Activated naive CD4-positive, alpha-beta T cell treated with anti-CD3 and anti-CD28 coated beads for 36 hours (primary cell): Measurements from ENCODE around the gene TIGD7. TPM values are rescaled to one million over a fixed set of nuclear protein-coding genes. Genes with fewer than 3 reads are reported as not detected.

ENCODE experiments used
- CTCF ChIA-PET: fragments of 350-600 bp; sonication (Branson Sonifier 250); formaldehyde crosslinking; loops from one replicate; lab custom pipeline; 2021; ENCODE audit warnings: antibody characterized with exemption; lab: Charles Lee
- DNase-seq: peaks from one replicate; pipeline ENCODE4 v3.0.0-alpha.2; 2020
- H3K27ac Mint-ChIP-seq: one replicate; pipeline ENCODE4 v1.8.0; 2021; ENCODE audit warnings: mild to moderate bottlenecking, mixed read lengths
- H3K27me3 Mint-ChIP-seq: one replicate; pipeline ENCODE4 v1.8.0; 2021; ENCODE audit warnings: low read depth, mixed read lengths
- H3K36me3 Mint-ChIP-seq: one replicate; pipeline ENCODE4 v1.8.0; 2021; ENCODE audit warnings: low read depth, mixed read lengths
- H3K4me1 Mint-ChIP-seq: one replicate; pipeline ENCODE4 v1.8.0; 2021; ENCODE audit warnings: low read depth, mixed read lengths
- H3K4me3 Mint-ChIP-seq: one replicate; pipeline ENCODE4 v1.8.0; 2021; ENCODE audit warnings: mild to moderate bottlenecking, moderate library complexity, mixed read lengths
- H3K9me3 Mint-ChIP-seq: one replicate; pipeline ENCODE4 v1.8.0; 2021; ENCODE audit warnings: mixed read lengths
- intact Hi-C: fragments of 100-400 bp; cut with micrococcal nuclease; formaldehyde crosslinking; loops from one replicate; pipeline ENCODE4 v1.15.1; 2023
- total RNA-seq, 2 experiments: library from RNA; stranded (reverse); gene quantifications; one replicate each; pipeline ENCODE4 v1.2.3, GENCODE V29; 2021

TIGD7 gene, protein sequence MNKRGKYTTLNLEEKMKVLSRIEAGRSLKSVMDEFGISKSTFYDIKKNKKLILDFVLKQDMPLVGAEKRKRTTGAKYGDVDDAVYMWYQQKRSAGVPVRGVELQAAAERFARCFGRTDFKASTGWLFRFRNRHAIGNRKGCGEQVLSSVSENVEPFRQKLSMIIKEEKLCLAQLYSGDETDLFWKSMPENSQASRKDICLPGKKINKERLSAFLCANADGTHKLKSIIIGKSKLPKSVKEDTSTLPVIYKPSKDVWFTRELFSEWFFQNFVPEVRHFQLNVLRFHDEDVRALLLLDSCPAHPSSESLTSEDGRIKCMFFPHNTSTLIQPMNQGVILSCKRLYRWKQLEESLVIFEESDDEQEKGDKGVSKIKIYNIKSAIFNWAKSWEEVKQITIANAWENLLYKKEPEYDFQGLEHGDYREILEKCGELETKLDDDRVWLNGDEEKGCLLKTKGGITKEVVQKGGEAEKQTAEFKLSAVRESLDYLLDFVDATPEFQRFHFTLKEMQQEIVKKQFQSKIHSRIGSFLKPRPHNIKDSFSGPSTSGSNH
- 1 to 10 TPM; 3.8 to 4.1 TPM for total RNA-seq

DNA sequence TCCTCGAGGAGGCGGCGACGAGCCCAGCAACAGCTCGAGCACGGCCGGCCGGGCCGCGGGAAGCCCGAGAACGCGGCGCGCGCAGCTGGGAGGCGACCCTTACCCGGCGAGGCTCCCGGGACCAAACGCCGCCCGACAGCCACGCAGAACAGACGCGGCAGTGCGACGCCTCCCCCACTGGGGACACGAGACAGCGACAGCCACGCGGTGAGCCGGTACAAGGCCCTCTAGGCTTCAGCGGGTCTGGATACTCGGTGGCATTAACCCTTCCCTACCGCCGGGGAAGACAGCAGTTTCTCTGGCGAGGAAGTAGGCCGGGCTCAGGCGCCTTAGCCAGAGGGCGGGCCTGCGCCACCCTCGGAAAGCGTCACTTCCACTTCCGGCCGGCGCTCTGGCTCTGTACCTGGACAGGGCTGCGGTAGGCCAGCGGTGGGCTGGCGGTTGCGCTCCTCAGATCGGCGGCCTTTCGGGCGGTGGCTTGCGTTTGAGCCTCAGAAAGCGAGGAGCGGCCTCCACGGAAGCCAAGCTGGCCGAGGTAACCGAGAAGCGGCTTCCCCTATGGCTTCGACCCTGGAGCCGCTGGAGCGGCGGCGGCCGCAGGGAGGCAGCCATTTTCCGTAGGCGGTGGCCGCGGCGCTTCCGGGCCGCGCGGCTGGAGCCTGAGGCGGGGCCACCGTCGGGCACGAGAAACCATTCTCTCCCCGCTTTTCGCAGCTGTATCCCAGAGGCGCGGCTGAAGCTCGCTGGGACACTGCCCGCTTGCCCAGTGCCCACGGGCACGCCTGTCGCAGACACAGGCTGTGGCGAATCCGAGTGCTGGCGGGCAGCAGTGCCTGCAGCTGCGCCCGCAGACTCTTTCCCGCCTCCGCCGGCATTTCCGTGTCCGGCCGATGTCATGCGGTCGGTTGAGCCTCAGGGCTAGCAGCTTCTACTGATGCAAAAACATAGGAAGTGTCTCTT lies at the start of gene TIGD7, which contains the start of gene ZNF75A:
TIGD7 (minus strand) TSS at position 322 of the 960 bp plus-strand sequence. CDS start 4,816 bp downstream, outside the sequence.
ZNF75A (plus strand) TSS at position 389 of the 960 bp plus-strand sequence. CDS start 2,932 bp downstream, outside the sequence.
- Mint-ChIP-seq H3K4me3 (peak within 1 kb of the TSS; percentile 79), H3K27me3 (no peaks in the 10 kb centered on the region), H3K4me1 (peaks cover 21% of the 10 kb centered on the region), H3K9me3 (peaks cover 45% of the 10 kb centered on the region), H3K36me3 (peaks cover 76% of the 10 kb centered on the region), H3K27ac (peak within 1 kb of the TSS; percentile 77)
- CTCF ChIA-PET: interaction anchor here (1.2 to 1.8 kb wide), 2 partner anchors 21 to 38 kb away, joined by 4 to 5 read pairs; no protein-coding TSS in a partner anchor
- peak; percentile 84 for DNase-seq
- intact Hi-C loops: loop anchor here (1.0 to 5.0 kb wide), 7 partner anchors 22 to 152 kb away; partner anchors contain the start of genes ZNF200 and ZNF263

DNA sequence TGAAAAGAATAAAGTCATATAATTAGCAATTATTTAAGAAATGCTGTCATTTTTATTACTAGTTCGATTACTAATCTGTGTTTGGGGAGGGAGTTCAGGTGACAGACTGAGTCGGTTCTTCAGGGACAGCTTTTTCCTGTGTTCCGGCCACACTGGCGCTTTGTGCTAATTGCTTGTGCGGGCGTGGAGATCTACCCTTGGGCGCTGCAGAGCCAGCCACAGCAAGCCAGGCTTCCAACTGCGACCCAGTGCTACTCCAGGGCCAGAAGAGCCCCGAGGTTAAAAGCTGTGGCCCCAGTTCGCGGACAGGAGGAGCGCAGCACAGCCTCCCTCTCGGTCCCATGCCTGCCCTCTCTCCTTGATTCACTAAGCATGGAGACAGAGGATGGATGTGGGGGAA lies 43.9 kb upstream of the TIGD7 start:
- Mint-ChIP-seq H3K4me1 (no peaks in the 10 kb centered on the region), H3K36me3 (no peaks in the 10 kb centered on the region), H3K9me3 (peaks cover 2% of the 10 kb centered on the region), H3K27me3 (no peaks in the 10 kb centered on the region), H3K27ac (no peak overlapping the region), H3K4me3 (no peak overlapping the region)
- CTCF ChIA-PET: no interaction called here
- DNase-seq: no peak
- intact Hi-C loops: no loop called here

DNA sequence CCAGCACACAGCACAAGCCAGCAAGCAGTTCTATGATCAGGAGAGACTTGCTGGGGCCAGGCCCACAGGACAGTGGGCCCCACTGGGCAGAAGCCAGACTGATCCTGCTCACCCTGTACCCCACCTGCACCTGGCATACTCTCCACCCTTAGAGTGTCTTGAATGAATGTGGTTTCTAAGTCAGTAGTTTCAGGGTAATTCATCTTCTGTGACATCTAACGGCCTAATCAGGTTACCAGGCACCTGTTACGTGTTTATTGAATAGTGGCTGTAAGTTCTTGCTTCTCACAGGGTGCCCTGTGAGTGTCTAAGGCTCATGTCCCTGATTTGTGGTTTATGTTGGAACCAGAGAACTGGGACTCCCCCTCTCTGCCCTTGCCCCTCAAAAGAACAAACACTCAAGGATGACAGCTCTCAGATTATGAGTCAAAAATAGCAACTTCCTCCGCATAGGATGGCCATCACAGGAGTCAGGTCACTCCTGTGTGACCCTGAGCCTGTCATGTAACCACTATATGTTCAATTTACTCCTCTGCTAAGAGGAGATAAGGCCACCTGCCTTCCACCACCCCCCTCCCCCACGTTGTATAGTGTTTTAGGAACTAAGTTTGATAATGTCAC lies 43.4 kb upstream of the TIGD7 start:
- CTCF ChIA-PET: no interaction called here
- Mint-ChIP-seq H3K27me3 (no peaks in the 10 kb centered on the region), H3K4me3 (no peak overlapping the region), H3K4me1 (no peaks in the 10 kb centered on the region), H3K27ac (no peak overlapping the region), H3K9me3 (peaks cover 2% of the 10 kb centered on the region), H3K36me3 (no peaks in the 10 kb centered on the region)
- intact Hi-C loops: no loop called here
- DNase-seq: no peak

DNA sequence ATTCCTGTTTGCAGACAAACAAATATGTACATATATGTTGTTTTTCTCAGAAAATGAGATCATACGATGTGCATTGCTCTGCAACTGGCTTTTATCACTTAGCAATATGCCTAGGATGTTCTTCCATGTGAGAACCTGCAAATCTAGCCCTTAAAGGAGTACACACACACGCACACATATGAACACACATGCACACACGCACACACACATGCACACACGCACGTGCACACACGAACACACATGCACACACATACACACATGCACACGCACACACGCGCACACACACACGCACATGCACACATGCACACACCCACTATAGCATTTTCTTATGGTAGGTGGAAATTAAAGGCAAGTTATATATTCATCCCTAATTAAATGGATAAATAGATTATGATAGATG lies 42.4 kb upstream of the TIGD7 start:
- no peaks in the 10 kb centered on the region for H3K36me3 Mint-ChIP-seq
- H3K27ac Mint-ChIP-seq: no peak overlapping the region
- intact Hi-C loops: no loop called here
- peaks cover 2% of the 10 kb centered on the region for H3K9me3 Mint-ChIP-seq
- H3K27me3 Mint-ChIP-seq: no peaks in the 10 kb centered on the region
- CTCF ChIA-PET: no interaction called here
- no peaks in the 10 kb centered on the region for H3K4me1 Mint-ChIP-seq
- no peak overlapping the region for H3K4me3 Mint-ChIP-seq
- no peak for DNase-seq

DNA sequence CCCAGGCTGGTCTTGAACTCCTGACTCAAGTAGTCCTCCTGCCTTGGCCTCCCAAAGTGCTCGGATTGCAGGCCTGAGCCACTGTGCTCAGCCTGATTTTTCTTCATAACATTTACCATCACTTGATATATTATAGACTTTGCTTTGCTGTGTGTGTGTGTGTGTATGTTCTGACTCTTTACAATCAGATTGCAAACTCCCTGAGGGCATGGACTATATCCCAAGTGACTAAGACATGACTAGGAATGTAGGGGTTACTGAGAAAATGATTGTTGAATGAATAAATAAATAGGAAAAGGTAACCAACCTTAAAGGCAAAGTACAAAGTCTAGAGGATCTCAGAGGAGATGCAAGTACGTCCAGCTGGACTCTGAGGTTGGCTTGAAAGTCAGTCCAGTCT lies 40.8 kb upstream of the TIGD7 start:
- Mint-ChIP-seq H3K36me3 (no peaks in the 10 kb centered on the region), H3K27ac (no peak overlapping the region), H3K4me3 (no peak overlapping the region), H3K4me1 (no peaks in the 10 kb centered on the region), H3K9me3 (peaks cover 2% of the 10 kb centered on the region), H3K27me3 (no peaks in the 10 kb centered on the region)
- CTCF ChIA-PET: no interaction called here
- DNase-seq: no peak
- intact Hi-C loops: no loop called here

DNA sequence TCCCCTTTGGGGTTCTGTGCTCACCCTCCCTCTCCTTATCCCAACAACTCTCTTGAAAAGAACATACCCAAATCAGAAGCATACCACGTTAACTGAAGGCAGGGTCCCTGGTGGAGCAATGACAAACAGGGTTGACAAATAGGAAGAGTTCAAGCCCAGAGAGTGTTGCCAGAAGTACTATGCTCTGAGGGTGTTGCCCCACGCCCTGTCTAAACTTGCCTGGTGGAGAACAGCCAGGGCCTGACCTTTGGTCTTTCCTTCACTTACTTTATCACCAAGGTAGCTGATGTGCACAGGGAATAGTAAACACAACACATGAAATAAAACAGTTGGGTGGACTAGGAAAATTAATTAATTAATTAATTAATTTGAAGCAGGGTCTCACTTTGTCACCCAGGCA lies 23.4 kb upstream of the TIGD7 start:
- Mint-ChIP-seq H3K36me3 (peaks cover 1% of the 10 kb centered on the region), H3K4me3 (no peak overlapping the region), H3K4me1 (no peaks in the 10 kb centered on the region), H3K9me3 (peaks cover 23% of the 10 kb centered on the region), H3K27ac (no peak overlapping the region), H3K27me3 (no peaks in the 10 kb centered on the region)
- no peak for DNase-seq
- CTCF ChIA-PET: interaction anchor here (0.6 kb wide), 1 partner anchor 868 kb away, joined by 3 read pairs; no protein-coding TSS in a partner anchor
- intact Hi-C loops: no loop called here

DNA sequence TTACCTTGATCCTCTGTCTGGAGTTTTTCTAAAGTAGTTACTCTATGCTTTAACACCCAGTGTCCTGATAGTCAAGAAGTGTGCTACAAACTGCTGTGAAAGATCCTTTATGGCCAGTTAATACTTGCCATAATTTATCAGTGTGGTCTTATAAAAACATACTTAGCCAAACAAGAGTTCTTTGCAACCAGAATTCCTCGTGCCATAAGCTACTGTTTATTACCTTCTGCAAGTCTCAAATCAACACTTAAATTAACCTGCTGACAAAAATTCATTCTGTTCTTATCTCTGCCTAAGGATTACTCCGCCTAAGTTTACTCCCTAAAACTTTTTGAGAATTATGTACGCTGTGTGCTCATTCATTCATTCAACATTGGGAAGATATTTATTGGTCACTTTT lies 22.9 kb upstream of the TIGD7 start:
- Mint-ChIP-seq H3K4me1 (no peaks in the 10 kb centered on the region), H3K36me3 (peaks cover 1% of the 10 kb centered on the region), H3K9me3 (peaks cover 23% of the 10 kb centered on the region), H3K27ac (no peak overlapping the region), H3K27me3 (no peaks in the 10 kb centered on the region), H3K4me3 (no peak overlapping the region)
- intact Hi-C loops: no loop called here
- CTCF ChIA-PET: interaction anchor here (0.6 kb wide), 1 partner anchor 868 kb away, joined by 3 read pairs; no protein-coding TSS in a partner anchor
- DNase-seq: no peak

DNA sequence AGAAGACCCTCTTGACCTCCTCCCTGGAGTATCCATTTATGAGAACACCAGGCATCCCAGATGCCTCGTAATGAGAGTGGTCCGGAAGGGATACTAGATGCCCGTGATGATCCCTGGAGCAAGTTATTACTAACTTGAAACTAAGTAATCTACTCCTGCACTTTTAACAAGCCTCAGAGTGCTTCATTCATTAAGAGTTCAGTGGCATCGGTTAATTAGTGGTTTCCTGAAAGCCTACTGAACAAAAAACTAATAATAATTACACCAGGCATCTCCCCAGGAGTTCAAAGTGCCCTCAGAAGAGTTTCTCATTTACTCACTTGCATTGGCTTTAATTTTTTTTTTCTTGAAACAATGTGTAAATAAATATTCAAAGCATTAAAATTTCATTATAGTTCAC lies 22.3 kb upstream of the TIGD7 start:
- DNase-seq: no peak
- intact Hi-C loops: no loop called here
- CTCF ChIA-PET: no interaction called here

DNA sequence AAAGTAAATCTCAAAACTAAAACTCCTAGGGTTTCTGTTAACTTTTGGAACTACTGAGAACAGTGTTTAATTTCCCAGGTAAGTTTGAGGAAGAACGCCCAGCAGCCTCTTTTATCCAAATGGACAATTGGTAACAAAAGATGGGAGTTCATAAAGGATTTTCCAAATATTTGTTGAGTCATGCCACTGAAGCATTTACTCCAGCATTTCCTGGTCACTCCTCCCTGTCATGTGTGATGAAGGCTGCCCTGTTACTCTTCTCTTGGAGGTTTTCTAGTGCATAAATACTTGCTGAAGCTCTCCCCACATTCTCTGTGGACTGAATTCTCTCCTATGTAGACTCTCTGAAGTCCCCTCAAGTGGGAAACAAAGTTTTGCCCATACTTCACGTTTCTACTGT lies 16.6 kb upstream of the TIGD7 start:
- CTCF ChIA-PET: interaction anchor here (0.7 kb wide), 1 partner anchor 88 kb away, joined by 5 read pairs; no protein-coding TSS in a partner anchor
- H3K36me3 Mint-ChIP-seq: peaks cover 29% of the 10 kb centered on the region
- intact Hi-C loops: no loop called here

More for the DNA sequence above, 22.3 kb upstream of the TIGD7 start:
- Mint-ChIP-seq H3K27ac (no peak overlapping the region), H3K4me1 (no peaks in the 10 kb centered on the region), H3K27me3 (no peaks in the 10 kb centered on the region), H3K9me3 (peaks cover 20% of the 10 kb centered on the region), H3K4me3 (no peak overlapping the region), H3K36me3 (peaks cover 1% of the 10 kb centered on the region)

DNA sequence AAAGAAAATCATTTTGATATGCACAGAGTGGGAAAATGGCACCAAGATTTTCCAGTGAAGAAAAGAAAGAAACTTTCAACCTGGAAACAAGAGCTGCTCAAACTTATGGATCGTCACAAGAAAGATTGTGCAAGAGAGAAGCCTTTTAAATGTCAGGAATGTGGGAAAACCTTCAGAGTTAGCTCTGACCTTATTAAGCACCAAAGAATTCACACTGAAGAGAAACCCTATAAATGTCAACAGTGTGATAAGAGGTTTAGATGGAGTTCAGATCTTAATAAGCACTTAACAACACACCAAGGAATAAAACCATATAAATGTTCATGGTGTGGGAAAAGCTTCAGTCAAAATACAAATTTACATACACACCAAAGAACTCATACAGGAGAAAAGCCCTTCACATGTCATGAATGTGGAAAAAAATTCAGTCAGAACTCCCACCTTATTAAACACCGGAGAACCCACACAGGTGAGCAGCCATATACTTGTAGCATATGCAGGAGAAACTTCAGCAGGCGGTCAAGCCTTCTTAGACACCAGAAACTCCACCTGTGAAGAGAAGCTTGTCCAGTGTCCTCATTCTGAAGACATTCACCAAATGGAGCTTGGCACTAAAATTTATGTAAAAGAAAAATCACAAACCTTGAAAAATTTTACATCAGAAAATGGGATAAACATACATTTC lies 12.2 kb upstream of the TIGD7 start:
- CTCF ChIA-PET: no interaction called here
- H3K27me3 Mint-ChIP-seq: no peaks in the 10 kb centered on the region
- no peak overlapping the region for H3K27ac Mint-ChIP-seq
- H3K4me1 Mint-ChIP-seq: no peaks in the 10 kb centered on the region
- H3K4me3 Mint-ChIP-seq: no peak overlapping the region
- intact Hi-C loops: no loop called here
- peaks cover 72% of the 10 kb centered on the region for H3K36me3 Mint-ChIP-seq
- DNase-seq: no peak
- H3K9me3 Mint-ChIP-seq: peaks cover 85% of the 10 kb centered on the region

More for the DNA sequence above, 16.6 kb upstream of the TIGD7 start:
- peaks cover 55% of the 10 kb centered on the region for H3K9me3 Mint-ChIP-seq
- H3K27ac Mint-ChIP-seq: no peak overlapping the region
- no peak for DNase-seq
- no peaks in the 10 kb centered on the region for H3K27me3 Mint-ChIP-seq
- H3K4me1 Mint-ChIP-seq: no peaks in the 10 kb centered on the region
- H3K4me3 Mint-ChIP-seq: no peak overlapping the region

DNA sequence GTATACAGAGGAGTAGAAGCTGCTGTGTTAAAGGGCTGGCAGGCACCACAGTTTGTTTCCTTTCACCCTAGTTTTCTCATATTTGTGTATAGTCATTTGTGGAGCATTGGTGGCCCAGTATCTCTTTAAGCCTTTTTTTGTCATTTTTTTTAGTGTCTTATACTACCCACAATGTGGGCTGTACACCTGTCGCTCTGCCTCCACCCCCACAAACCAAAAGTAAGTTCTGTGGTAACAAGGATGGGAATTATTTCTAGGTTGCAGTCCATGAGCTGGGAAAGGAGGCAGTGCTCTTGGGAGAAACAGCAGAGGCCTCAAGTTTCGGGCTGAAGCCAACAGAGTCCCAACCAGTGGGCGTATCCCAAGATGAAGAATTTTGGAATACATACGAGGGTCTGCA lies 6.3 kb upstream of the TIGD7 start:
- peaks cover 70% of the 10 kb centered on the region for H3K9me3 Mint-ChIP-seq
- CTCF ChIA-PET: no interaction called here
- H3K4me3 Mint-ChIP-seq: no peak overlapping the region
- H3K4me1 Mint-ChIP-seq: peaks cover 5% of the 10 kb centered on the region
- H3K27ac Mint-ChIP-seq: no peak overlapping the region
- no peak for DNase-seq
- intact Hi-C loops: no loop called here
- H3K36me3 Mint-ChIP-seq: peaks cover 99% of the 10 kb centered on the region
- H3K27me3 Mint-ChIP-seq: no peaks in the 10 kb centered on the region
